Gastrocnemius medialis (tissue), 4 donors: Measurements from ENCODE around the gene NELL2.

ENCODE experiments used
- CTCF ChIP-seq, 5 experiments: fragments of 450-650 bp in 3 of 5; fragments of 200-600 bp in 2 of 5; sonication (generic) in 2 of 5; IDR thresholded peaks in 4 of 5; conservative IDR thresholded peaks in 1 of 5; 1 replicate in 4 of 5; 2 replicates in 1 of 5; pipeline ENCODE4 v1.5.1; 2016 to 2019; ENCODE audit warnings: antibody characterized with exemption in 5 of 5, mild to moderate bottlenecking in 3 of 5, moderate library complexity in 3 of 5
- POLR2A ChIP-seq, 2 donors: fragments of 450-650 bp; IDR thresholded peaks; one replicate each; pipeline ENCODE4 v1.6.1; 2017; ENCODE audit warnings: antibody characterized with exemption in 2 of 2, mild to moderate bottlenecking in 2 of 2, moderate library complexity in 2 of 2

DNA sequence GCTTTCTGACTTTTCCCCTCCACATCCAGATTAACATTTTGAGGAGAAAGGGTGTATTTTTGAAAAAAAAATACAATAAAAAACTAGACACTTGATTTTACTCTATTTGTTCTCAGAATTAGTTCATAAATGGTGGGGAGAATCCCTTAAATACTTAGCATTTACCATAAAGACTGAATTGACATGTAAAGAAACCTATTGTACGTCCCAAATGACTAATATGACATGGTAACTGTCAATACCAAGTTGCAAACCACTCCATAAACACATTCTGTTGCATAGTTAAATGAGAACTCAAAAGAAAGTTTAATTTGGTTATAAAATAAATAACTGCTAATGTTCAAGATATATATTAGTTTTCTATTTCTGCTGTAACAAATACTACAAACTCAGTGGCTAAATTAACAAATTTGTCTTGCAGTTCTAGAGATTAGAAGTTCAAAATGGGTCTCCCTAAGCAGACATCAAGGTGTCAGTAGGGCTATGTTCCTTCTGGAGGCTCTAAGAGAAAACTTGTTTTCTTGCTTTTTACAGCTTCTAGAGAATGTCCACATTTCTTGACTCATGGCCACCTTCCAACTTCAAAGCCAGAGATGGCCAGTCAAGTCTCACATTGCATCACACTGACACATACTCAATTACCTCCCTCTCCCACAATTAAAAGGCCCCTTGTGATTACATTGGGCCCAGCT is 16.0 kb downstream of the NELL2 start:
- no peak for TF ChIP-seq CTCF (IDR thresholded peaks at IDR 0.05 in 4 of 5, conservative IDR thresholded peaks at IDR 0.05 in 1 of 5)
- no peak for TF ChIP-seq POLR2A (IDR thresholded peaks at IDR 0.05)
